HG03060 (cell line): ENCODE results near the gene FBXL13.
"Not testable (repeated sequence)": the region's sequence is repeated elsewhere in the genome, so short reads cannot be mapped to it uniquely, and the experiment has no call there.

Experiments used
- ATAC-seq: cut with Tn5 transposase; IDR thresholded peaks from one replicate; pipeline ENCODE4 v1.9.1; 2021; ENCODE audit warnings: low read depth, moderate number of reproducible peaks; ENCODE audit not compliant: unreplicated experiment

Gene FBXL13

DNA sequence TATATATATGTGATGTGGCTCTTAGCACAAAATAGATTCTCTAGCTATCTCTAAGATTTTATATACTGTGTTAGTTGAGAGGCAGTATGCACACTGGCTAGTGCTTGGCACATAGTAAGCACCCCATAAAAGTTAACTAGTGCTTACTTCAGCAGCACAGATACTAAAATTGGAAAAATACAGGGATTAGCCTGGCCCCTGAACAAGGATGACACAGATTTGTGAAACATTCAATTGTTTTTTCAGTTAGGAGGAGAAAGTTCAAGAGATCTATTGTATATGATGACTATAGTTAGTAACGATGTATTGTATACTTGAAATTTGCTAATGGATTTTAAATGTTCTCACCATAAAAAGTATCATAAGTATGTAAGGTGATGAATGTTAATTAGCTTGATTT lies 240.1 kb downstream of the FBXL13 start:
- no peak for ATAC-seq

DNA sequence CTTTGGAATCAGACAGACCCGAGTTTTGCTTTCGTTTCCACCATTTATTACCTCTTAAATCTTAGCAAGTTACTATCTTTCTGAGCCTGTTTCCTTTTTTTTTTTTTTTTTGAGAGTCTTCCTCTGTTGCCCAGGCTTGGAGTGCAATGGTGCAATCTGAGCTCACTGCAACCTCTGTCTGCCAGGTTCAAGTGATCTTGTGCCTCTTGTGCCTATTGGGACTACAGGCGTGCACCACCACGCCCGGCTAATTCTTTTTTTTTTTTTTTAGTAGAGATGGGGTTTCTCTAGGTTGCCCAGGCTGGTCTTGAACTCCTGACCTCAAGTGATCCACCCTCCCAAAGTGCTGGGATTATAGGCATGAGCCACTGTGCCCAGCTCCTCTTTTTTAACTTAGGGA lies 241.3 kb downstream of the FBXL13 start:
- no peak for ATAC-seq

DNA sequence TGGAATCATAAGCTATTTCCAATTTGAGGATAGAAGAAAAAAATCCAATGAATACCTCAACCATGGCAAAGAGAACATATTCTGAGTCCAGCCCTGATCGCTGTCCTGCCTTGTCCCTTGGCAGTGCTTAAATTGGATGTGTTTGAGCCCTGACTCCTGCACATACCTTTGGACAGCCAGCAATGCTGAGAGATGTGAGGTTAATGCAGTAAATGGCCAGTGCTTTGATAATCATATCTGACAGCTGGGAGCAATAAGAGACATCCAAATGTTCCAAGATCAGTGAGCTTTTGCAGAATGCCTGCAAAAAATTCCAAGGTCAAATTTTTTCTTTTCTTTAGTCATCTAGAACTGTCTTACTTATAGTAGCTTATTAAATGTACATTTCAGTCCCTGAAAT lies 241.9 kb downstream of the FBXL13 start:
- ATAC-seq, result no peak

DNA sequence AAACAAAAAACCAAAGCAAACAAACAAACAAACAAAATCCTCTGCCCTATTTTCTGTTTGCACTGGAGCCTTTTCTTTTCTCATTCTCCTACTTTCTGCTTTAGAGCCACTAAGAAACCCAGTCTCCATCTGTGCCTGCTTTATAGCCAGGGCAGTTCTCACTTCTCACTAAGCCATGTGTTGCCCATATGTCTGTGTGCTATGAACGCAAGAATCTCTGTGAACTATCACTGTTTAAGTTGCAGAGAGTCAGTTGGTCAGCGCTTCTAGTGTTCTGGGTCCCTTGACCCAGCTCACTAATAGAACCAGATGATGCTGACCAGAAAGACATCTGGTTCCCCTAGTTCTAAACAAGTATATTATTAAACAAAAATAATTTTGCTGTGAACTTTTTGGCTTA lies 244.4 kb downstream of the FBXL13 start:
- ATAC-seq, result no peak

DNA sequence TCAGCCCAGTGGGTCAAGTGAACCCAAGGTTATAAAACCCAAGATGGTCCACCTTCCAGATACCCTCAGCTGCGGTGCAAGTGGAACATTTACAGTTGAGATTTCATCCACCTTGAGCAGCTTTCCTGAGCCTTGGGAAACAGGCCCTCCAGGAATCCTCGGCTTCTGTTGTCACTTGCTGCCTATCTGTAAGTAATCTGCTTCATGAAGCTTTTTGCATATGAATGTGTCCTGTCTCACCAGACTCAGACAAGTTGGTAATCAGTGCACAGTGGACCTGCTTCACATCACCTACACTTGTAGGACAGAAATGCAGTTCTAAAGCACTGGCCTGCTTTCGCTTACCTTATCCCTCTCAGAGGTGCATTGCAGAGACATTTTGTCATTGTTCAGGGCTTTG lies 245.5 kb downstream of the FBXL13 start:
- no peak for ATAC-seq

DNA sequence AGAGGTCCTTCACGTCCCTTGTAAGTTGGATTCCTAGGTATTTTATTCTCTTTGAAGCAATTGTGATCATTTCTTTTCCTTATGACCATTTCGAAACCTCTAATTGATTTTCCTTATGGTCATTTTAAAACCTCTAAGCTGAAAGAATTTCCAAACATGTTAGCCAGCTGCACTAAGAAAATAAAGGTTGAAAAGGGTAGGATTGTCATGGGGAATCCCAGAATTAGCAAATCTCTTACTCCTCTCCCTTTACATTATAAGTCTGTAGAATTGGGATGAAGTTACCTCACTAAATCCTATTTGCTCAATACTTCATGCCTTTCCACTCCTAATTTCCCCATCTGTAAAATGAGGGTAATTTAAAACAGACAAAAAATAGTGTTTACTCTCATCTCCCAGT lies 246.3 kb downstream of the FBXL13 start:
- ATAC-seq, result no peak

DNA sequence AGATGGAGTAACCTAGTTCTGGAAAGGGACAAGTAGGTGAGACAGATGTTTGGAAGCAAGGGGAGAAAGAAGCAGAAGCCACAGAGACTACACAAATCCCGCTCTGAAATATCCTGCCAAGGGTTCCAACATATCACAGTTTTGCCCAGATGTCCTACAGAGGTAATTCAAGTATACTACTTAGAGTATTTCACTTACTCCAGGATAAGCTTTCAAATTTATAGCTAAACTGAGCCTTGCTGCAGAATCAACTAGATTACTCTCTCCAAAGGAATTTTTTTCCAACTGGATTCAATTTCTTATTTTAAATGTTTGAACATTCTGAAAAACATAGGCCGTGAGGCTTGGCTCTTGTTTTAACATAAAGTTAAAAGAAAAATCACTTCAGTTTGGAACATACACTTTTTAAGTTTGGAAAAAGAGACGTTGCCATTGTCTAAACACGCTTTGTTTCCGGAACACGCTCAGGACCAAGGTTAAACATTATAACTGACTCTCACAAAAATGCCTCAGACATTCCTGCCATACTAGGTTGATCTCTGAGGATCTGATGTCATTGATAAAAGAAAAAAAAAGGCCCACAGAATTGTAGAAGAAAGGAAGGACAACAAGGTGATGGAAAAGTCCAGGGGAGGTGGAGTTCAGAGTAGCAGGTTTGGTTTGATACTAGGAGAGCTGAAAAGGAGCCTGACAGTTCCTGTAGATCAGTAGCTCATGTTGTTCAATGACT lies 251.0 kb downstream of the FBXL13 start:
- ATAC-seq, result no peak

DNA sequence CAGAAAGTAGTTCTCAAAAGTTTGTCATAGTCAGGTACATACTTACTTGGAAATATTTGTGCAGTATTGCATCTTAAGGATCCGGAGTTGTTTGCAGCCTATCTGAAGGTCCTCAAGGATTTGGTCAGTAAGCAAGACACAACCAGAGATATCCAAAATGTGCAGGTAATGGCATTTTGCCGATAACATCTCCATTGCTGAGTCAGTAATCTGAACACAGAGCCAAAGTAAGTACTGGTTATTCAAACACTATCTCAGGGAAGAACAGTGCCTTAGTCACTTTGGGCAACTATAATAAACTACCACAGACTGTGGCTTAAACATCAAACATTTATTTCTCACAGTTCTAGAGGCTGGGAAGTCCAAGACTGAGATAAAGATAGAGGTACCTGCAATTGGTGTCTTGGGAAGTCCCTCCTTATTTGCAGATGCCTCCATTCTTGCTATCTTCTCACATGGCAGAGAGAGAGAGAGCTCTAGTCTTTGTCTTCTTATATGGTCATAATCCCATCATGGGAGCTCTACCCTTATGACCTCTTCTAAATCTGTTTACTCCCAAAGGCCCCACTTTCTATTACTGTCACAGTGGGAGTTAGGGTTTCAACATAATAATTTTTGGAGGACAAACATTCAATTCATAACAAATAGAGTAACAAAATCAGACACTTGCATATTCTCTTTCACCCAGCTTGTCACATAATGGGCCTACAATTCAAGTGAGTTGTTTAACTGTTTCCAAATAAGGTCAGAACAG lies 252.4 kb downstream of the FBXL13 start:
- no peak for ATAC-seq

DNA sequence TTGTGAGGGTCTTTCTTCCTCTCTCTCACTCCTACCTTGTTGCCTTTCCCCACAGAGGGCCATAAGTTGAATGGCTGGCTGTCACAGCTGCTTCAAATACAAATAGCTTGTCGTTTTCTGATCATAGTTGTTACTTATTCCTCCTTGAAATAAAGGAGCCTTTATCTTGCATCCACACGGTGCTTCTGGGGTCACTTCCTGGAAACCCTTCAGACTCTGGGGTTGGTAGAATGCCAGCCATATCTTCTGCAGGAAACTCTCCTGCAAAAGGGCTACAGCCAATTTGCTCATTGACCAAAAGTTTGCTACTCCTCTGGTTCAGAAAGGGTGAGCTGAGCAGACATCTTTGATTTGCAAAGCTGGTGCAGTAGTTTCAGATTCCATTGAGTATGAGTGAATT lies 255.4 kb downstream of the FBXL13 start:
- ATAC-seq, result no peak

DNA sequence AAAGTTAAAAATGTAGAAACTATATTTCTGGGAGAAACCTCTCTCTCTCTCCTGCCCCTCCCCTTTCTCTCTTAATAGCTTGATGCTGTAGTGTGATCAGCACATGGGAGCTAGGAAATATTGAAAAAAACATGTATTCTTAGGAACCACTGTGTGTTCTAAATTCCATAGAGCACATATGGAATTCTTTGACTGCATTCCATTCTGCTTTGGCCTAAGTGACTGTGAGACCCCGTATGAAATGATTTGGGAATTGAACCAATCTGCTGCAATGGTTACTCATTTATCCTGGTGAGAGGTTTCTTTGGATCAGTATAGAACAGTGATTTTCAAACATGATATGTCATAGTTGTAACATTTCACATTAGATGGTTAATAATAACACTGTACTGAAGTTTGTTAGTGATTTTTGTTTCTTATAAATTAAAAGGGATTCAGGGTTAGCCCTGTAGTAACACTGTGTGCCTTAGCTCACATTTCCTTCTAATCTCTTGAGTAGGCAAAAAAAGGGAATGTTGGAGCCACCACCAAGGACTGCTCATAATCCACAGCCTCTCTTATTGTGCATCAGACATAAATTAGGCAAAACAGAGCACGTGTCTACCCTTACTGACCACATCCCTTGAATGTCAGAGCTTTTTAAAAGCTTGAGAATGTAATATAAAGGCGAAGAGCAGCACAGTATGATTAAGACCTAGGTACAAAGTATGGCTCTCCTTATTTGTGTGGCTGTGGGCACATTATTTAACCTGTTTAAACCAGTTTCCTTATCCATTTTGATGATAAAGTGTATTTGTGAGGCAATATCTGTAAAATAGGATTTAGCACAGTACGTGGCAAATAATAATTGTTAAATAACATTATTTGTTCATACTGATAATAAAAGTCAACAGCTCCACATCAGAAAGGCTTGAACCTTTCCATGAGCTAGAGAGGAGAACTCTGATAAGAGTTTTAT lies 256.7 kb downstream of the FBXL13 start:
- ATAC-seq, result no peak

DNA sequence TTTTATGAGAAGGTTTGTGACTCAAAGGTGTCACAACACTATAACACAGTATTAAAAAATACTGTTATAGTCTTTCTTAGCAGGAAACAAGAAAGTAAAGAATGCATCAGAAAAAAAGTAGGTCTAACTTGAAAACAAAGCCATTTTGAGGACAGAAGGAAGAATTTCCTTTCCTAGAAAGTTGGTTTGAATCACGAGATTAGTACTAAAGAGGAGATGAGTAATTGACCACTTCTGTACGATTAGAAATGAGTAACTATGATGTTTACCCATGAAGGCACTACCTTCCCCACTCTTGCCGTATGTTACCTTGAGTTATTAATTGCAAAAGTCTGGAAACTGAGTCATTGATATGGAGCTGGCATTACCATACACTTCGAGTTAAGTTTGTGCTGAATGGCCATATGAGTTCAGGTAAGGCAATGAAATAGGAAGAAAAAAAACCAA lies 260.5 kb downstream of the FBXL13 start:
- no peak for ATAC-seq

DNA sequence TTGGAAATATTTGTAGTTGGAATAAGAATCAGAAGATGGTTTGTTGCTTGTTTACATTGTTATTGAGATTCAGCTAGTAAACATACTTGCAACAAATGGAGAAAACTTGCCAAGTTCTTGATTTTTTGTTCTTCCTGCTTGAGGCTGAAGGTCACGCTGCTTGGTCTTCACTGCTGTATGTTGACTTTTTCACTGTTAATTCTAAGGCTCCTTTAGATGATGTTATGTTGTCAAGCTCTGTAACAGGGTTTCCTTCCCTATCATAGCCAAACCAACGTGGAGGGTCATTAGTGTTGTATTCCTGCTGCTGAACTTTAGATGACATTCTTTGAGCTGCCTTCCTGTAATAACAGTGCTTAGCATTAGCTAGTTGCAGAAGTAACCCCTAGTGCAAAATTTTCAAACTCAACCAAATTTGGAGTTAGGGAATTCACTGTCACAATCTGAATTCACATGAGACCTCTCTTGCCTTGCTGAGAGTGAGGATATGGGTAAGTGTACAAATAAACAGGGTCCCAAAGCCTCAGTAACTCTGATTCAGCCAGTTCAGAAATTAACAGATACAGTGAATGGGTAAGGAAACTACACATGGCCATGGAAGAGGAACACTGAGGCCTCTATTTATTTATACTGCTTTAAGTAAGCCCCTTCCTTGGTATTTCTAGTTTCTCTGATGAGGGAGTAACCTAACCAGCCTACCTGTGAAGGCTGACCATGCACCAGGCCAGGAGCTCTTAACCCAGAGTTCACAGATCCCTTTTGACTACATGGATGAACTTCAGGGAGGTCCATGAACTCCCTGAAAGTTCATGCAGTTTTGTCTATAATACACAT lies 261.2 kb downstream of the FBXL13 start:
- no peak for ATAC-seq

DNA sequence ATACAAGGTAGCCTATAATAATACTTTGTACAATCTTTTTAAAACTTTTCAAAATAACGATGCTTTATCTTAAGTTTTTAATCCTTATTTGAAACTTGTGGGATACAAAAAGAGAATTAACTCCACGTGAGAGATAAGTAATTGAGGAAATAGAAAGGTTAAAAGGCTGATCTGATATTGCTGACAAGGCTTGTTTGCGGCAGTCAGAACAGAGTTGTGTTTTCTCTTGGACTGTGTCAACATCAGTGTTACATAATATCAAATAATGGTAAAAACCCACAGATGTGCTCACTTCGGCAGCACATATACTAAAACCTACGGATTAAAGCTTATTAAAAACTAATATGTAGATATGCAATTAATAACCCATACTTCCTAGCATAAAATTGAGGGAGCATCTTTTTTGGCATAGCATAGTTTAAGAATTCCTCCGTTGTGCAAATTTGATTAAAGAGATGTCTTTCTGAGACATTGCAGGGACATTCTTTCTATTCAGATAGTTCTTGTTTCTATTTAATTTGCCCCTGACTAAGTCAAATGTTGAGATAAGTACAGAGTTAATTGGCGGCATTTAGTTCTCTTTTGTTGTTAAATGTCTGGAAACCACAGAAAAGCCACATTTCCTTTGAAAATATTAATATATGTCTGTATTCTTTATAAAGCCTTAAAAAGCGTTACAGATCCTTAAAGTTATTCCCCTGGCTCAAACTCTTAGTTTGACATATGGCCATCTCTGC lies 262.5 kb downstream of the FBXL13 start:
- ATAC-seq, result no peak

DNA sequence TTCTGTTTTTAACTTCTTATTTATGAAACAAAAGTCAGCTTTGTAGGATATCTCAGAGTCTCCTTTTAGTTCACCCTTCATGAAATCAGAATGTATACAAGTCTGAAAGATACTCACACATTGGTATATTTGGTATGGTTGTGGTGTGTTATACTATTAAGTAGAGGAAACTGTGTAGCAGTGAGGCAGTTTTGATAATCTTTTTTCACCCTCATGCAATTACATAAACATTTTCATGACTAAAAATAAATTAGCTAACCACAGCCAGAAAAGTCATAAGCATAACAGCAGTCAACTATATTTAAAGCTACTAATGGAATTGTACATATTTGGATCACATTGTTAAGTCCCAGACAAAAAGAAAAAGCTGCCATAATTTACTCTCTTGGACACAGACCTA lies 263.7 kb downstream of the FBXL13 start:
- no peak for ATAC-seq

DNA sequence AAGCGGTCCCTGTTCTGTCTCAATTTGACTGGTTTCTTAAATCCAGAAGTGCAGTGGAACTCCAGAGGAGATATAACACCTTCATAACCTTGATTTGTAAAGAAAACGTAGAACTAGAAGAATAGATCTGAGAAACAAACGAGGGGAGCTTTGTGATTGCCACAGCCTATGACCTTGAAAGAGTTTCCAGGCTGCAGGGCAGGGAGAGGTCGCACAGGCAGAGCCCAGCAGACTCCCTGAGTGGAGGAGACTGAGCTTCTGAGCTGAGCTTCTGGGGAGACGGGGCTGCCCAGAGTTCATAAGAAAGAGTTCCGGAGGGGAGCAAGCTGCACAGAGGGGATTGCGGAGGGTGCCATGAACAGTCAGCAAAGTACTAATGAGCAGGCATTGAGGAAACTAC lies 268.0 kb downstream of the FBXL13 start:
- no peak for ATAC-seq

DNA sequence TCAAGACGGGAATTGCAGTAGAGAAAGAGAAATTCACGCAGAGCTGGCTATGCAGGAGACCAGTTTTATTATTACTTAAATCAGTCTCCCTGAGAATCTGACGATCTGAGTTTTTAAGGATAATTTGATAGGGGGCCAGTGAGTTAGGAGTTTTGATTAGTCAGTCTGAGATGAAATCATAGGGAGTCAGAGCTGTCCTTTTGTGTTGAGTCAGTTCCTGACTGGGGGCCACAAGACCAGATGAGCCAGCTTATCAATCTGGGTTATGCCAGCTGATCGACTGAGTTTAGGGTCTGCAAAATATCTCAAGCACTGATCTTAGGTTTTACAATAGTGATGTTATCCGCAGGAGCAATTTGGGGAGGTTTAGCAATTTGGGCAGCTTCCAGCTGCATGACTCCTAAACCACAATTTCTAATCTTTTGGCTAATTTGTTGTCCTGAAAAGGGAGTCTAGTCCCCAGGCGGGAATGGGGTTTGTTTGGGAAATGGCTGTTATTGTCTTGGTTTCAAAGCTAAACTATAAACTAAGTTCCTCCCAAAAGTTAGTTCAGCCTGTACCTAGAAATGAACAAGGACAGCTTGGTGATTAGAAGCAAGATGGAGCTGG lies 278.5 kb downstream of the FBXL13 start:
- ATAC-seq, result not testable (repeated sequence)

DNA sequence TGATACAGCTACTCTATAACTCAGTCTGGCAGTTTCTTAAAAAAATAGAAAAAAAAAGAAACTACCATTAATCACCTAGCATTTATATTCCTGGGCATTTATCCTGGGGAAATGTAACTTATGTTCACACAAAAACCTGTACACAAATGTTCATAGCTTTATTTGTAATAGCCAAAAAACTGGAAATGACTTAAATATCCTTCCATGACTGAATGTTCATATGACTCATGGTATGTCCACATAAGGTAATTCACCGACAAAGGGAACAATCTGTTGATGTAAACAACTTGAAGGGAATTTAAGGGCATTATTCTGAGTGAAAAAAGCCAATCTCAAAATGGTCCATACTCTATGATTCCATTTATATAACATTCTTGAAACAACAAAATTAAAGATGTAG lies 280.0 kb downstream of the FBXL13 start:
- not testable (repeated sequence) for ATAC-seq

DNA sequence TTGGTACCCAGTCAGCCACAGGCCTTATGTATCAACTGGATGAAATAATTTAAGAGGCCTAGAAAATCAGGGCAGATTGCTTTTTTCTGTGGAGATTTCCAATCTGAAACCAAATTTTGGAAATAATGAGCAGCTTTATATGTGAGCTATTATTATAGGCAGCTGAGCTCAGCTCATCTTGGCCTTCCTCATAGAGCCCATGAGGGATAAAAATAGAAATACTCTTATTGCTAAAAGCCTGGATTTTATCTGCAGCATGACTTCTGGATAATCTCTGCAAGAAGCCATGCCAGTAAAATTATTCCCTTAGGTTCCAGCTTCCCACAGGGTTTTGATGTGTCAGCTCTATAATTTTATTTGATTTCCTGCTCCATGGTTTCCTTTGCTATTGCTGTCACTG lies 282.8 kb downstream of the FBXL13 start:
- not testable (repeated sequence) for ATAC-seq

DNA sequence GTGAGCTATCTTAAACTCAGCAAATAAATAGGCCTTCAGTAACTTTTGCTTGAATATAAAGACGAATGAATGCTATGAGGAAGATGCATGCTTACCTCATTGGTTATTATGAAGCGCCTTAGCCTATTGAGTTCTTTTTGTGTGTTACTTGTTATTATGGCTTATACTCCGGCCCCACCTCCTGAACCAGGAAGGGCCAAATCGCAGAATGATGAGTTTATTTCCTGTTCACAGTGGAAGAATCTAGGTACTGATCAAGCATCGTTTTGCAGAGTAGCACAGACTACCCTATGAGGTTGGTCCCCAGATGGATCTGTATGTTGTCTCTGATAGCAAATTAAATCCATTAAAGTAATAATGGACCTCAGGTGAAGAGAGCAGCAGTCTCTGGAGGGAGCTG lies 283.2 kb downstream of the FBXL13 start:
- not testable (repeated sequence) for ATAC-seq
